OCI-LY1 (cell line): Measurements from ENCODE around the gene USP10.
A peak's percentile ranks its signal among the peaks of the same experiment; 100 is the strongest.

Experiments
- EZH2 ChIP-seq: fragments of 200-600 bp; sonication (generic), shearing (Covaris generic); IDR thresholded peaks from 2 replicates; pipeline ENCODE4 v1.8.0; 2017; ENCODE audit warnings: borderline replicate concordance, mixed run types, mild to moderate bottlenecking, antibody characterized with exemption, low read length, moderate library complexity, mixed read lengths
- TF ChIP-seq, protein P1 (sequence below): fragments of 200-600 bp; sonication (generic), shearing (Covaris generic); IDR thresholded peaks from 2 replicates; pipeline ENCODE4 v1.5.1; 2017; ENCODE audit warnings: mild to moderate bottlenecking, antibody characterized with exemption, low read length, moderate library complexity, mixed read lengths

DNA sequence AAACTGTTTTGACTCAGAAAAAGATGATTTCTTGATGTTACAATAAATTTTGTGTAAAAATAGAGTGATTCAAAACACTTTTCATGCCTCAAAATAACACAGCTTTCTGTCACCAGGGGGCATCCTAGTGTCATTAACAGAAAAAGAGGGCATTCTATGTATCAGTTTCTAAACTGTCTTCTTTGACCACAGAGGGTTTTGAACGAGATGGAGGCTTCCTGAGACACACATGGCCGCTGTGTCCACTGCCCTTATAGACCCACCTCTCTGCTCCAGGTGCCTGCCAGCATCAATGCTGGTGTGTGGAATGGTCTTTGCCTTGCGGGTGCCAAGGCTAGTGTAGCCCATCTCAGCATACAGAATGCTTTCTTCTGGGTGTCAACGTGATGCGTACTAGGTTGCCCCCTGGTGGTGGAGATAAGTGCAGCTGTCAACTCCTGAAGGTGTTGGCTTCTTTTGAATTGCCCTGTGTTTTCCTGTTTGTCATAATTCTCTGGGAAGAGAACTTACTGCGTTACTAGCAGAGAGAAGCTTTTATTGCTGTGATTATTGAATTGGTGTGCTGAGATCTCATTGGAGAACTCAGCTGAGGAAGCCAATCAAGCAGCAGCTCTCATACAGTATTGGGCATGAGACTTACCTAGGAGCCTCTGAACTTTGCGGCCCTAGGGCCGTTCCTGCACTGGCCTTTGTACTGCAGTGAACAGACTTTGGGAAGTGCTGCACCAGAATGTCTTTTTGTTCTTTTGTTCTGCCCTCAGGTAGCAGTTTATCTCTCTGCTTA lies 38.6 kb downstream of the USP10 start:
- TF ChIP-seq, protein P1, sequence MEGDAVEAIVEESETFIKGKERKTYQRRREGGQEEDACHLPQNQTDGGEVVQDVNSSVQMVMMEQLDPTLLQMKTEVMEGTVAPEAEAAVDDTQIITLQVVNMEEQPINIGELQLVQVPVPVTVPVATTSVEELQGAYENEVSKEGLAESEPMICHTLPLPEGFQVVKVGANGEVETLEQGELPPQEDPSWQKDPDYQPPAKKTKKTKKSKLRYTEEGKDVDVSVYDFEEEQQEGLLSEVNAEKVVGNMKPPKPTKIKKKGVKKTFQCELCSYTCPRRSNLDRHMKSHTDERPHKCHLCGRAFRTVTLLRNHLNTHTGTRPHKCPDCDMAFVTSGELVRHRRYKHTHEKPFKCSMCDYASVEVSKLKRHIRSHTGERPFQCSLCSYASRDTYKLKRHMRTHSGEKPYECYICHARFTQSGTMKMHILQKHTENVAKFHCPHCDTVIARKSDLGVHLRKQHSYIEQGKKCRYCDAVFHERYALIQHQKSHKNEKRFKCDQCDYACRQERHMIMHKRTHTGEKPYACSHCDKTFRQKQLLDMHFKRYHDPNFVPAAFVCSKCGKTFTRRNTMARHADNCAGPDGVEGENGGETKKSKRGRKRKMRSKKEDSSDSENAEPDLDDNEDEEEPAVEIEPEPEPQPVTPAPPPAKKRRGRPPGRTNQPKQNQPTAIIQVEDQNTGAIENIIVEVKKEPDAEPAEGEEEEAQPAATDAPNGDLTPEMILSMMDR = peak; percentile 96
- no peak for TF ChIP-seq EZH2
